Body of pancreas (tissue), 4 donors: ENCODE measurements around the gene RAB6B.

ENCODE experiments used
- CTCF ChIP-seq, 7 experiments: fragments of 450-650 bp in 4 of 7; fragments of 200-600 bp in 3 of 7; sonication (generic) in 3 of 7; IDR thresholded peaks; one replicate each; pipeline ENCODE4 v1.5.1; 2016 to 2019; ENCODE audit warnings: antibody characterized with exemption in 7 of 7
- POLR2A ChIP-seq, 3 donors: fragments of 450-650 bp; IDR thresholded peaks; one replicate each; pipeline ENCODE4 v1.6.1; 2016; ENCODE audit warnings: antibody characterized with exemption in 3 of 3, mild to moderate bottlenecking in 2 of 3

- TF ChIP-seq POLR2A (IDR thresholded peaks at IDR 0.05): no peak
- TF ChIP-seq CTCF (IDR thresholded peaks at IDR 0.05): no peak
These were observed 28.4 kb upstream of the RAB6B start for GRCh38 chr3:133924041-133924440.
